Measurements from ENCODE around the gene MED16. TPM values are rescaled to one million over a fixed set of nuclear protein-coding genes. Genes with fewer than 3 reads are reported as not detected.

MED16 gene
- total and polyA plus RNA-seq, 2 of the 13 experiments (the other 11 are each of a cell fraction or from before 2014, with no cell fraction given) = 13.3 to 14.8 TPM

DNA sequence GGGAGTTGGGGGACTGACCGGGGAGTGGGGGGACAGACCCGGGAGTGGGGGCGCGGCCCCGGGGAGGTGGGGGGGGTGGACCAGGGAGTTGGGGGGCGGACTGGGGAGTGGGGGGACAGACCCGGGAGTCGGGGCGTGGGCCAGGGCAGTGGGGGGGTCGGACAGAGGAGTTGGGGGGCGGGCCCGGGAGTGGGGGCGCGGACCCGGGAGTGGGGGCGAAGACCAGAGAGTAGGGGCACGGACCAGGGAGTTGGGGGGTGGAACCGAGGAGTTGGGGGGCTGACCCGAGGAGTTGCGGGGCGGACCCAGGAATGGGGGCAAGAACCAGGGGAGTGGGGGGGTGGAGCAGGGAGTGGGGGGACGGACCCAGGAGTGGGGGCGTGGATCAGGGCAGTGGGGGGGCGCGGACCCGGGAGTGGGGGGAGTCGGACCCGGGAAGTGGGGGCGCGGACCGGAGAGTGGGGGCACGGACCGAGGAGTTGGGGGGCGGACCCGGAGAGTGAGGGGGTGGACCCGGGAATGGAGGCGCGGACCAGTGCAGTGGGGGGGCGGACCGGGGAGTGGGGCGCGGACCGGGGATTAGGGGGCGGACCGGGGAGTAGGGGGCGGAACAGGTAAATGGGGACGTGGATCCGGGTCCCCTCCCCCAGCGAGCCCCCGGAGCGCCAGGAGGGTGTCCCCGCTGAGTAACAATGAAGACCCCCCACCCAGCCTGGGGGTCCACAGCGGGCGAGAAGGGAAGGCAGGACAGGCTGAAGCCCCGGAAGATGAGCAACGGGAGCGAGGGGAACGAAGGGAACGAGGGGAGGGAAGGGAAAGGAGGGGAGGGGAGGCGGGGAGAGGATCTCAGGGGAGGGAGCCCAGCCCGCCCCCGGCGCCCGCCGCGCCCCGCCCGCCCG is 19.4 kb upstream of the MED16 start:
- no peak overlapping the region for H2AFZ ChIP-seq (ENCODE audit: low read length)
- TF ChIP-seq ZBTB21 (CRISPR knock-in tag; IDR thresholded peaks at IDR 0.05) = no peak
- TF ChIP-seq ATF7-NPFF (CRISPR knock-in tag; IDR thresholded peaks at IDR 0.05; ENCODE audit: low read depth) = no peak
- no peak for TF ChIP-seq ZNF7 (CRISPR knock-in tag; IDR thresholded peaks at IDR 0.05)
- TF ChIP-seq, protein P1, sequence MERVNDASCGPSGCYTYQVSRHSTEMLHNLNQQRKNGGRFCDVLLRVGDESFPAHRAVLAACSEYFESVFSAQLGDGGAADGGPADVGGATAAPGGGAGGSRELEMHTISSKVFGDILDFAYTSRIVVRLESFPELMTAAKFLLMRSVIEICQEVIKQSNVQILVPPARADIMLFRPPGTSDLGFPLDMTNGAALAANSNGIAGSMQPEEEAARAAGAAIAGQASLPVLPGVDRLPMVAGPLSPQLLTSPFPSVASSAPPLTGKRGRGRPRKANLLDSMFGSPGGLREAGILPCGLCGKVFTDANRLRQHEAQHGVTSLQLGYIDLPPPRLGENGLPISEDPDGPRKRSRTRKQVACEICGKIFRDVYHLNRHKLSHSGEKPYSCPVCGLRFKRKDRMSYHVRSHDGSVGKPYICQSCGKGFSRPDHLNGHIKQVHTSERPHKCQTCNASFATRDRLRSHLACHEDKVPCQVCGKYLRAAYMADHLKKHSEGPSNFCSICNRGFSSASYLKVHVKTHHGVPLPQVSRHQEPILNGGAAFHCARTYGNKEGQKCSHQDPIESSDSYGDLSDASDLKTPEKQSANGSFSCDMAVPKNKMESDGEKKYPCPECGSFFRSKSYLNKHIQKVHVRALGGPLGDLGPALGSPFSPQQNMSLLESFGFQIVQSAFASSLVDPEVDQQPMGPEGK (CRISPR knock-in tag; IDR thresholded peaks at IDR 0.05) = 0 out of 2 replicates have a peak, but pooled peaks have one; percentile 34
- TF ChIP-seq, protein P2, sequence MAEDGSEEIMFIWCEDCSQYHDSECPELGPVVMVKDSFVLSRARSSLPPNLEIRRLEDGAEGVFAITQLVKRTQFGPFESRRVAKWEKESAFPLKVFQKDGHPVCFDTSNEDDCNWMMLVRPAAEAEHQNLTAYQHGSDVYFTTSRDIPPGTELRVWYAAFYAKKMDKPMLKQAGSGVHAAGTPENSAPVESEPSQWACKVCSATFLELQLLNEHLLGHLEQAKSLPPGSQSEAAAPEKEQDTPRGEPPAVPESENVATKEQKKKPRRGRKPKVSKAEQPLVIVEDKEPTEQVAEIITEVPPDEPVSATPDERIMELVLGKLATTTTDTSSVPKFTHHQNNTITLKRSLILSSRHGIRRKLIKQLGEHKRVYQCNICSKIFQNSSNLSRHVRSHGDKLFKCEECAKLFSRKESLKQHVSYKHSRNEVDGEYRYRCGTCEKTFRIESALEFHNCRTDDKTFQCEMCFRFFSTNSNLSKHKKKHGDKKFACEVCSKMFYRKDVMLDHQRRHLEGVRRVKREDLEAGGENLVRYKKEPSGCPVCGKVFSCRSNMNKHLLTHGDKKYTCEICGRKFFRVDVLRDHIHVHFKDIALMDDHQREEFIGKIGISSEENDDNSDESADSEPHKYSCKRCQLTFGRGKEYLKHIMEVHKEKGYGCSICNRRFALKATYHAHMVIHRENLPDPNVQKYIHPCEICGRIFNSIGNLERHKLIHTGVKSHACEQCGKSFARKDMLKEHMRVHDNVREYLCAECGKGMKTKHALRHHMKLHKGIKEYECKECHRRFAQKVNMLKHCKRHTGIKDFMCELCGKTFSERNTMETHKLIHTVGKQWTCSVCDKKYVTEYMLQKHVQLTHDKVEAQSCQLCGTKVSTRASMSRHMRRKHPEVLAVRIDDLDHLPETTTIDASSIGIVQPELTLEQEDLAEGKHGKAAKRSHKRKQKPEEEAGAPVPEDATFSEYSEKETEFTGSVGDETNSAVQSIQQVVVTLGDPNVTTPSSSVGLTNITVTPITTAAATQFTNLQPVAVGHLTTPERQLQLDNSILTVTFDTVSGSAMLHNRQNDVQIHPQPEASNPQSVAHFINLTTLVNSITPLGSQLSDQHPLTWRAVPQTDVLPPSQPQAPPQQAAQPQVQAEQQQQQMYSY (CRISPR knock-in tag; IDR thresholded peaks at IDR 0.05) = no peak
- TF ChIP-seq, protein P3, sequence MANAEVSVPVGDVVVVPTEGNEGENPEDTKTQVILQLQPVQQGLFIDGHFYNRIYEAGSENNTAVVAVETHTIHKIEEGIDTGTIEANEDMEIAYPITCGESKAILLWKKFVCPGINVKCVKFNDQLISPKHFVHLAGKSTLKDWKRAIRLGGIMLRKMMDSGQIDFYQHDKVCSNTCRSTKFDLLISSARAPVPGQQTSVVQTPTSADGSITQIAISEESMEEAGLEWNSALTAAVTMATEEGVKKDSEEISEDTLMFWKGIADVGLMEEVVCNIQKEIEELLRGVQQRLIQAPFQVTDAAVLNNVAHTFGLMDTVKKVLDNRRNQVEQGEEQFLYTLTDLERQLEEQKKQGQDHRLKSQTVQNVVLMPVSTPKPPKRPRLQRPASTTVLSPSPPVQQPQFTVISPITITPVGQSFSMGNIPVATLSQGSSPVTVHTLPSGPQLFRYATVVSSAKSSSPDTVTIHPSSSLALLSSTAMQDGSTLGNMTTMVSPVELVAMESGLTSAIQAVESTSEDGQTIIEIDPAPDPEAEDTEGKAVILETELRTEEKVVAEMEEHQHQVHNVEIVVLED (CRISPR knock-in tag; IDR thresholded peaks at IDR 0.05; ENCODE audit: borderline replicate concordance) = no peak
- TF ChIP-seq, protein P4, sequence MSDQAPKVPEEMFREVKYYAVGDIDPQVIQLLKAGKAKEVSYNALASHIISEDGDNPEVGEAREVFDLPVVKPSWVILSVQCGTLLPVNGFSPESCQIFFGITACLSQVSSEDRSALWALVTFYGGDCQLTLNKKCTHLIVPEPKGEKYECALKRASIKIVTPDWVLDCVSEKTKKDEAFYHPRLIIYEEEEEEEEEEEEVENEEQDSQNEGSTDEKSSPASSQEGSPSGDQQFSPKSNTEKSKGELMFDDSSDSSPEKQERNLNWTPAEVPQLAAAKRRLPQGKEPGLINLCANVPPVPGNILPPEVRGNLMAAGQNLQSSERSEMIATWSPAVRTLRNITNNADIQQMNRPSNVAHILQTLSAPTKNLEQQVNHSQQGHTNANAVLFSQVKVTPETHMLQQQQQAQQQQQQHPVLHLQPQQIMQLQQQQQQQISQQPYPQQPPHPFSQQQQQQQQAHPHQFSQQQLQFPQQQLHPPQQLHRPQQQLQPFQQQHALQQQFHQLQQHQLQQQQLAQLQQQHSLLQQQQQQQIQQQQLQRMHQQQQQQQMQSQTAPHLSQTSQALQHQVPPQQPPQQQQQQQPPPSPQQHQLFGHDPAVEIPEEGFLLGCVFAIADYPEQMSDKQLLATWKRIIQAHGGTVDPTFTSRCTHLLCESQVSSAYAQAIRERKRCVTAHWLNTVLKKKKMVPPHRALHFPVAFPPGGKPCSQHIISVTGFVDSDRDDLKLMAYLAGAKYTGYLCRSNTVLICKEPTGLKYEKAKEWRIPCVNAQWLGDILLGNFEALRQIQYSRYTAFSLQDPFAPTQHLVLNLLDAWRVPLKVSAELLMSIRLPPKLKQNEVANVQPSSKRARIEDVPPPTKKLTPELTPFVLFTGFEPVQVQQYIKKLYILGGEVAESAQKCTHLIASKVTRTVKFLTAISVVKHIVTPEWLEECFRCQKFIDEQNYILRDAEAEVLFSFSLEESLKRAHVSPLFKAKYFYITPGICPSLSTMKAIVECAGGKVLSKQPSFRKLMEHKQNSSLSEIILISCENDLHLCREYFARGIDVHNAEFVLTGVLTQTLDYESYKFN (CRISPR knock-in tag; conservative IDR thresholded peaks at IDR 0.05) = no peak
- TF ChIP-seq, protein P5, sequence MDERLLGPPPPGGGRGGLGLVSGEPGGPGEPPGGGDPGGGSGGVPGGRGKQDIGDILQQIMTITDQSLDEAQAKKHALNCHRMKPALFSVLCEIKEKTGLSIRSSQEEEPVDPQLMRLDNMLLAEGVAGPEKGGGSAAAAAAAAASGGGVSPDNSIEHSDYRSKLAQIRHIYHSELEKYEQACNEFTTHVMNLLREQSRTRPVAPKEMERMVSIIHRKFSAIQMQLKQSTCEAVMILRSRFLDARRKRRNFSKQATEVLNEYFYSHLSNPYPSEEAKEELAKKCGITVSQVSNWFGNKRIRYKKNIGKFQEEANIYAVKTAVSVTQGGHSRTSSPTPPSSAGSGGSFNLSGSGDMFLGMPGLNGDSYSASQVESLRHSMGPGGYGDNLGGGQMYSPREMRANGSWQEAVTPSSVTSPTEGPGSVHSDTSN (CRISPR knock-in tag; IDR thresholded peaks at IDR 0.05) = no peak
- TF ChIP-seq MTA1 (CRISPR knock-in tag; IDR thresholded peaks at IDR 0.05; ENCODE audit: borderline replicate concordance) = no peak
- TF ChIP-seq PHF8 (CRISPR knock-in tag; IDR thresholded peaks at IDR 0.05) = peak; percentile 9; the same call in 1 of the 2 replicates

More for the DNA sequence above, 19.4 kb upstream of the MED16 start:
- no peaks in the 10 kb centered on the region; the same call in 1 of the 2 replicates for H4K20me1 ChIP-seq (ENCODE audit: insufficient read depth, low read length)
- H3K79me2 ChIP-seq (ENCODE audit: insufficient read depth, low read length) = peaks cover 18% of the 10 kb centered on the region
- in situ Hi-C loops (cut with HindIII; ENCODE audit: extremely low pct_ligation_motif_present, low pct_unique_long_range_greater_than_20kb) = no loop called here
- no TSS peak for BruUV-seq (replicated peaks)
- intact Hi-C loops (cut with micrococcal nuclease; ENCODE audit: unreplicated experiment) = no loop called here
- peak overlapping the region; percentile 73; the same call in 1 of the 2 replicates for H3K9ac ChIP-seq (ENCODE audit: insufficient read depth, low read depth, low read length)
- DNase-seq (ENCODE audit: low spot score) (no peak), FAIRE-seq (no peak), ATAC-seq (no peak)
- peak overlapping the region; percentile 26 for H3K27ac ChIP-seq (ENCODE audit: extremely low read length, insufficient read depth, low read length)
- no peaks in the 10 kb centered on the region for H3K9me3 ChIP-seq (ENCODE audit: low read length)
- H3K4me3 ChIP-seq (replicated peaks in 1 of 3; ENCODE audit: insufficient read depth in 1 of 3, low read depth in 2 of 3, low read length in 3 of 3) = peak overlapping the region; percentile 69 to 97 (median 90); a peak in 4 of 6 replicates
- 26% methylated on average over 64 of the region's 69 CpGs for WGBS (ENCODE audit: low lambda C conversion rate)
- ChIA-PET POLR2A (no interaction called here), CTCF (ENCODE audit: low intra/inter-chr PET ratio, low total read pairs) (no interaction called here)
- H3K27me3 ChIP-seq (ENCODE audit: control insufficient read depth in 1 of 2, insufficient read depth in 2 of 2, low read length in 2 of 2) = no peaks in the 10 kb centered on the region; a peak in 1 of 5 replicates
- H3K36me3 ChIP-seq (replicated peaks in 1 of 2; ENCODE audit: control insufficient read depth in 1 of 2, insufficient read depth in 2 of 2, low read length in 2 of 2) = no peaks in the 10 kb centered on the region
- H3K4me2 ChIP-seq (ENCODE audit: low read depth, low read length) = peak overlapping the region; percentile 23
- peaks cover 32% of the 10 kb centered on the region for H3K4me1 ChIP-seq (ENCODE audit: insufficient read depth, low read length)
